DOHH2 (cell line): ENCODE data around the gene FIGNL2.

Source experiments
- H3F3A ChIP-seq: fragments of 200-600 bp; sonication (generic), shearing (Covaris generic); 2 replicates; pipeline ENCODE4 v1.6.0; 2016; ENCODE audit warnings: antibody characterized with exemption, mild to moderate bottlenecking; ENCODE audit not compliant: control insufficient read depth, insufficient read depth
- H3K27ac ChIP-seq: fragments of 200-600 bp; sonication (generic); 2 replicates; pipeline ENCODE4 v1.5.1; 2014; ENCODE audit warnings: low read depth, mild to moderate bottlenecking, low read length, moderate library complexity
- H3K27me3 ChIP-seq: fragments of 200-600 bp; sonication (generic); 2 replicates; pipeline ENCODE4 v1.6.1; 2014; ENCODE audit warnings: mild to moderate bottlenecking, low read length, mixed read lengths; ENCODE audit not compliant: control insufficient read depth
- H3K36me3 ChIP-seq: fragments of 200-600 bp; sonication (generic); 2 replicates; pipeline ENCODE4 v1.6.1; 2014; ENCODE audit warnings: mild to moderate bottlenecking, low read length, moderate library complexity, mixed read lengths; ENCODE audit not compliant: control insufficient read depth
- H3K4me1 ChIP-seq: fragments of 200-600 bp; sonication (generic); 2 replicates; pipeline ENCODE4 v1.6.1; 2014; ENCODE audit warnings: mild to moderate bottlenecking, low read length, mixed read lengths; ENCODE audit not compliant: control insufficient read depth
- H3K4me2 ChIP-seq: fragments of 200-600 bp; sonication (generic); 2 replicates; pipeline ENCODE4 v1.6.0; 2014; ENCODE audit warnings: mild to moderate bottlenecking, low read length, moderate library complexity
- H3K4me3 ChIP-seq: fragments of 200-600 bp; sonication (generic); 2 replicates; pipeline ENCODE4 v1.5.1; 2014; ENCODE audit warnings: mild to moderate bottlenecking, low read length, mixed read lengths
- H3K79me2 ChIP-seq: fragments of 200-600 bp; sonication (generic); 2 replicates; pipeline ENCODE4 v1.6.1; 2014; ENCODE audit warnings: mild to moderate bottlenecking, low read length, mixed read lengths; ENCODE audit not compliant: control insufficient read depth
- H3K9me2 ChIP-seq: fragments of 200-600 bp; sonication (generic); replicated peaks from 2 replicates; pipeline ENCODE4 v1.6.1; 2014; ENCODE audit warnings: mild to moderate bottlenecking, low read length, mixed read lengths; ENCODE audit not compliant: control insufficient read depth
- H3K9me3 ChIP-seq: fragments of 200-600 bp; sonication (generic); 2 replicates; pipeline ENCODE4 v1.6.1; 2014; ENCODE audit warnings: antibody characterized with exemption, low read length, mixed read lengths; ENCODE audit not compliant: control insufficient read depth, insufficient read depth
- H4K20me1 ChIP-seq: fragments of 200-600 bp; sonication (generic); 2 replicates; pipeline ENCODE4 v1.6.0; 2014; ENCODE audit warnings: low read depth, mild to moderate bottlenecking, antibody characterized with exemption, low read length, moderate library complexity; ENCODE audit not compliant: control insufficient read depth, insufficient read depth
- CTCF ChIP-seq: fragments of 200-600 bp; sonication (generic); IDR thresholded peaks from one replicate; pipeline ENCODE4 v1.5.1; 2014; ENCODE audit warnings: antibody characterized with exemption, mild to moderate bottlenecking, low read depth, low read length; ENCODE audit not compliant: poor library complexity, severe bottlenecking
- EZH2phosphoT487 ChIP-seq: fragments of 200-600 bp; sonication (generic); IDR thresholded peaks from 2 replicates; pipeline ENCODE4 v1.6.1; 2017; ENCODE audit warnings: borderline replicate concordance, mild to moderate bottlenecking, antibody characterized with exemption, low read length, moderate library complexity, mixed read lengths

Gene FIGNL2

GRCh38 chr12:51774933-51775332, 73.6 kb downstream of the FIGNL2 start:
- no peaks in the 10 kb centered on the region for H3K36me3 ChIP-seq
- H3K4me2 ChIP-seq, result no peak overlapping the region
- H3F3A ChIP-seq, result no peaks in the 10 kb centered on the region
- H3K9me3 ChIP-seq, result no peaks in the 10 kb centered on the region
- H4K20me1 ChIP-seq, result no peaks in the 10 kb centered on the region
- no peak overlapping the region for H3K27ac ChIP-seq
- H3K79me2 ChIP-seq, result no peaks in the 10 kb centered on the region
- H3K4me1 ChIP-seq, result no peaks in the 10 kb centered on the region
- H3K9me2 ChIP-seq, result no peaks in the 10 kb centered on the region
- no peak overlapping the region for H3K4me3 ChIP-seq
- no peaks in the 10 kb centered on the region for H3K27me3 ChIP-seq
- TF ChIP-seq CTCF, result no peak
- no peak for TF ChIP-seq EZH2phosphoT487

GRCh38 chr12:51773145-51773869, 75.2 kb downstream of the FIGNL2 start:
- Histone ChIP-seq H4K20me1 (no peaks in the 10 kb centered on the region), H3K27ac (no peak overlapping the region), H3K27me3 (no peaks in the 10 kb centered on the region), H3K4me1 (no peaks in the 10 kb centered on the region), H3K79me2 (no peaks in the 10 kb centered on the region), H3F3A (no peaks in the 10 kb centered on the region), H3K4me3 (no peak overlapping the region), H3K36me3 (no peaks in the 10 kb centered on the region), H3K9me2 (no peaks in the 10 kb centered on the region), H3K9me3 (no peaks in the 10 kb centered on the region), H3K4me2 (no peak overlapping the region)
- no peak for TF ChIP-seq CTCF
- TF ChIP-seq EZH2phosphoT487, result no peak

GRCh38 chr12:51771008-51771407, 77.5 kb downstream of the FIGNL2 start:
- no peak for TF ChIP-seq EZH2phosphoT487
- no peak for TF ChIP-seq CTCF
- Histone ChIP-seq H3K4me3 (no peak overlapping the region), H3K9me2 (no peaks in the 10 kb centered on the region), H4K20me1 (no peaks in the 10 kb centered on the region), H3K79me2 (no peaks in the 10 kb centered on the region), H3K27me3 (peaks cover 8% of the 10 kb centered on the region), H3K4me2 (no peak overlapping the region), H3K36me3 (no peaks in the 10 kb centered on the region), H3F3A (no peaks in the 10 kb centered on the region), H3K27ac (no peak overlapping the region), H3K9me3 (no peaks in the 10 kb centered on the region), H3K4me1 (no peaks in the 10 kb centered on the region)
